GM10266 (cell line): ENCODE measurements around the gene CDC42SE1.

Experiments used
- DNase-seq: peaks from one replicate; pipeline ENCODE4 v3.0.0; 2012; ENCODE audit errors: extremely low spot score
- CTCF ChIP-seq: IDR thresholded peaks from 2 replicates; pipeline ENCODE4 v1.5.1; 2012; ENCODE audit warnings: mild to moderate bottlenecking, low read depth; ENCODE audit not compliant: control insufficient read depth, insufficient read depth; ENCODE audit errors: missing control alignments

Gene CDC42SE1

GRCh38 chr1:151072224-151072623, 12.8 kb upstream of the CDC42SE1 start:
- TF ChIP-seq CTCF: no peak

GRCh38 chr1:151070474-151071276, 11.3 kb upstream of the CDC42SE1 start, which contains the start of gene GABPB2:
GABPB2 (plus strand) TSS chr1:151070761; CDS start chr1:151088190, 17,429 bp downstream.
- TF ChIP-seq CTCF: peak; percentile 95
- DNase-seq: peak; percentile 89

More at GRCh38 chr1:151072224-151072623, 12.8 kb upstream of the CDC42SE1 start:
- no peak for DNase-seq

GRCh38 chr1:151069103-151069486, 9.7 kb upstream of the CDC42SE1 start:
- no peak for TF ChIP-seq CTCF
- no peak for DNase-seq

GRCh38 chr1:151067185-151067584, 7.8 kb upstream of the CDC42SE1 start:
- no peak for TF ChIP-seq CTCF
- no peak for DNase-seq

- TF ChIP-seq CTCF: no peak
- no peak for DNase-seq
Measured at GRCh38 chr1:151065089-151065645, 5.7 kb upstream of the CDC42SE1 start.

GRCh38 chr1:151062741-151063371, 3.4 kb upstream of the CDC42SE1 start:
- no peak for TF ChIP-seq CTCF
- no peak for DNase-seq

GRCh38 chr1:151061704-151062103, 2.3 kb upstream of the CDC42SE1 start:
- TF ChIP-seq CTCF: no peak
- DNase-seq: no peak
